WTC11 (cell line): ENCODE results near the gene WWOX.
A peak's percentile ranks its signal among the peaks of the same experiment; 100 is the strongest.

Experiments used
- CREM ChIP-seq: sonication (generic); formaldehyde crosslinking; IDR thresholded peaks from 2 replicates; pipeline ENCODE4 v1.8.1; 2022; ENCODE audit warnings: mild to moderate bottlenecking, missing genetic modification reagents, moderate library complexity
- FOXJ3 ChIP-seq: sonication (generic); formaldehyde crosslinking; IDR thresholded peaks from 2 replicates; pipeline ENCODE4 v1.9.0; 2021; ENCODE audit warnings: missing genetic modification reagents, mild to moderate bottlenecking, borderline replicate concordance
- FOXP1 ChIP-seq: sonication (generic); formaldehyde crosslinking; IDR thresholded peaks from 2 replicates; pipeline ENCODE4 v1.8.0; 2022; ENCODE audit warnings: missing genetic modification reagents, mild to moderate bottlenecking, moderate library complexity, borderline replicate concordance
- NFATC4 ChIP-seq: fragments of 250-450 bp; sonication (Bioruptor Pico); IDR thresholded peaks from 2 replicates; pipeline ENCODE4 v1.9.0; 2021; ENCODE audit warnings: mild to moderate bottlenecking
- NFE2L1 ChIP-seq: sonication (generic); formaldehyde crosslinking; IDR thresholded peaks from 2 replicates; pipeline ENCODE4 v1.8.1; 2023; ENCODE audit warnings: missing genetic modification reagents
- NR1H2 ChIP-seq: sonication (generic); formaldehyde crosslinking; IDR thresholded peaks from 2 replicates; pipeline ENCODE4 v1.9.0; 2021; ENCODE audit warnings: mild to moderate bottlenecking, moderate library complexity, missing genetic modification reagents
- TEAD4 ChIP-seq: sonication (generic); formaldehyde crosslinking; IDR thresholded peaks from 2 replicates; pipeline ENCODE4 v1.8.0; 2022; ENCODE audit warnings: mild to moderate bottlenecking, missing genetic modification reagents
- TF ChIP-seq, protein P1 (sequence below): fragments of 200-600 bp; IDR thresholded peaks from 2 replicates; pipeline ENCODE4 v1.8.0; 2022; ENCODE audit warnings: antibody characterized with exemption
- TF ChIP-seq, protein P2 (sequence below): sonication (generic); formaldehyde crosslinking; IDR thresholded peaks from 2 replicates; pipeline ENCODE4 v1.8.0; 2022; ENCODE audit warnings: mild to moderate bottlenecking, missing genetic modification reagents
- TF ChIP-seq, protein P3 (sequence below): sonication (generic); formaldehyde crosslinking; IDR thresholded peaks from 2 replicates; pipeline ENCODE4 v1.8.1; 2022; ENCODE audit warnings: low read depth, missing genetic modification reagents, borderline replicate concordance
- TF ChIP-seq, protein P4 (sequence below): sonication (generic); formaldehyde crosslinking; IDR thresholded peaks from 2 replicates; pipeline ENCODE4 v1.8.1; 2023; ENCODE audit warnings: mild to moderate bottlenecking, missing genetic modification reagents, moderate library complexity

GRCh38 chr16:78275420-78275819, 176.0 kb downstream of the WWOX start:
- TF ChIP-seq NFE2L1 (CRISPR knock-in tag): no peak
- TF ChIP-seq, protein P1, sequence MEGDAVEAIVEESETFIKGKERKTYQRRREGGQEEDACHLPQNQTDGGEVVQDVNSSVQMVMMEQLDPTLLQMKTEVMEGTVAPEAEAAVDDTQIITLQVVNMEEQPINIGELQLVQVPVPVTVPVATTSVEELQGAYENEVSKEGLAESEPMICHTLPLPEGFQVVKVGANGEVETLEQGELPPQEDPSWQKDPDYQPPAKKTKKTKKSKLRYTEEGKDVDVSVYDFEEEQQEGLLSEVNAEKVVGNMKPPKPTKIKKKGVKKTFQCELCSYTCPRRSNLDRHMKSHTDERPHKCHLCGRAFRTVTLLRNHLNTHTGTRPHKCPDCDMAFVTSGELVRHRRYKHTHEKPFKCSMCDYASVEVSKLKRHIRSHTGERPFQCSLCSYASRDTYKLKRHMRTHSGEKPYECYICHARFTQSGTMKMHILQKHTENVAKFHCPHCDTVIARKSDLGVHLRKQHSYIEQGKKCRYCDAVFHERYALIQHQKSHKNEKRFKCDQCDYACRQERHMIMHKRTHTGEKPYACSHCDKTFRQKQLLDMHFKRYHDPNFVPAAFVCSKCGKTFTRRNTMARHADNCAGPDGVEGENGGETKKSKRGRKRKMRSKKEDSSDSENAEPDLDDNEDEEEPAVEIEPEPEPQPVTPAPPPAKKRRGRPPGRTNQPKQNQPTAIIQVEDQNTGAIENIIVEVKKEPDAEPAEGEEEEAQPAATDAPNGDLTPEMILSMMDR: no peak
- no peak for TF ChIP-seq CREM
- no peak for TF ChIP-seq FOXJ3 (CRISPR knock-in tag)
- TF ChIP-seq, protein P2, sequence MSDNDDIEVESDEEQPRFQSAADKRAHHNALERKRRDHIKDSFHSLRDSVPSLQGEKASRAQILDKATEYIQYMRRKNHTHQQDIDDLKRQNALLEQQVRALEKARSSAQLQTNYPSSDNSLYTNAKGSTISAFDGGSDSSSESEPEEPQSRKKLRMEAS (CRISPR knock-in tag): peak; percentile 48; the same call in 1 of the 2 replicates
- no peak for TF ChIP-seq TEAD4 (CRISPR knock-in tag)
- TF ChIP-seq FOXP1 (CRISPR knock-in tag): no peak
- no peak for TF ChIP-seq NR1H2 (CRISPR knock-in tag)
- TF ChIP-seq, protein P3, sequence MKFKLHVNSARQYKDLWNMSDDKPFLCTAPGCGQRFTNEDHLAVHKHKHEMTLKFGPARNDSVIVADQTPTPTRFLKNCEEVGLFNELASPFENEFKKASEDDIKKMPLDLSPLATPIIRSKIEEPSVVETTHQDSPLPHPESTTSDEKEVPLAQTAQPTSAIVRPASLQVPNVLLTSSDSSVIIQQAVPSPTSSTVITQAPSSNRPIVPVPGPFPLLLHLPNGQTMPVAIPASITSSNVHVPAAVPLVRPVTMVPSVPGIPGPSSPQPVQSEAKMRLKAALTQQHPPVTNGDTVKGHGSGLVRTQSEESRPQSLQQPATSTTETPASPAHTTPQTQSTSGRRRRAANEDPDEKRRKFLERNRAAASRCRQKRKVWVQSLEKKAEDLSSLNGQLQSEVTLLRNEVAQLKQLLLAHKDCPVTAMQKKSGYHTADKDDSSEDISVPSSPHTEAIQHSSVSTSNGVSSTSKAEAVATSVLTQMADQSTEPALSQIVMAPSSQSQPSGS (CRISPR knock-in tag): no peak
- TF ChIP-seq NFATC4 (CRISPR knock-in tag): no peak
- TF ChIP-seq, protein P4, sequence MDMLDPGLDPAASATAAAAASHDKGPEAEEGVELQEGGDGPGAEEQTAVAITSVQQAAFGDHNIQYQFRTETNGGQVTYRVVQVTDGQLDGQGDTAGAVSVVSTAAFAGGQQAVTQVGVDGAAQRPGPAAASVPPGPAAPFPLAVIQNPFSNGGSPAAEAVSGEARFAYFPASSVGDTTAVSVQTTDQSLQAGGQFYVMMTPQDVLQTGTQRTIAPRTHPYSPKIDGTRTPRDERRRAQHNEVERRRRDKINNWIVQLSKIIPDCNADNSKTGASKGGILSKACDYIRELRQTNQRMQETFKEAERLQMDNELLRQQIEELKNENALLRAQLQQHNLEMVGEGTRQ: peak; percentile 91
